Measurements from ENCODE around the gene REEP2.

Gene REEP2

DNA sequence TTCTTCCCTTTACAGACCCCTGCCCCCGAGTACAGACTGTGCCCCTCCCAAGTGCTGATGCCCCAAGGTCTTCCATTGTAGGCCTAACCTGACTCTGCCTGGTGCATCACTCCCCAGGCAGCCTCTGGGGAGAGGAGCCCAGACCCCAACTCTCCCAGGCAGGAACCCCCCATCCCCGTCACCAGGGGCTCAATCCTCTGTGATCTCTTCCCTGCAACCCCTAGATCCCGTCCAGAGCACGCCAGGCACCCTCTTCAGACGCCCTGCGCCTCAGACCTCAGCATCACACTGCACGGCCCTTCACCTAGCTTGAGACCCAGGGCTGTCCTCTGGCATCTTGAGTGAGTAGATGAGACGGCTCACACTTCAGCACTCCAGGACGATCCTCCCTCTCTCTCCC lies 20.0 kb downstream of the REEP2 start:
- H3K27ac ChIP-seq (ENCODE audit: low read depth in 2 of 2, low read length in 2 of 2) = peak overlapping the region in 1 of 2 donors; percentile 32
- peaks cover 10 to 16% of the 10 kb centered on the region in 2 donors for H3K4me1 ChIP-seq (ENCODE audit: control insufficient read depth in 2 of 2, insufficient read depth in 2 of 2, low read length in 2 of 2)
- no peaks in the 10 kb centered on the region for H3K36me3 ChIP-seq (ENCODE audit: control insufficient read depth in 2 of 2, insufficient read depth in 2 of 2, low read length in 2 of 2)
- no peak overlapping the region for H3K4me3 ChIP-seq (ENCODE audit: low read length in 2 of 2)
- H3K9me3 ChIP-seq (ENCODE audit: control insufficient read depth in 2 of 2, low read length in 2 of 2) = no peaks in the 10 kb centered on the region
- no peak overlapping the region for H3K9ac ChIP-seq (ENCODE audit: low read depth in 1 of 2, low read length in 2 of 2)
- H3K27me3 ChIP-seq (ENCODE audit: control insufficient read depth in 2 of 2, insufficient read depth in 2 of 2, low read length in 2 of 2) = no peaks in the 10 kb centered on the region

DNA sequence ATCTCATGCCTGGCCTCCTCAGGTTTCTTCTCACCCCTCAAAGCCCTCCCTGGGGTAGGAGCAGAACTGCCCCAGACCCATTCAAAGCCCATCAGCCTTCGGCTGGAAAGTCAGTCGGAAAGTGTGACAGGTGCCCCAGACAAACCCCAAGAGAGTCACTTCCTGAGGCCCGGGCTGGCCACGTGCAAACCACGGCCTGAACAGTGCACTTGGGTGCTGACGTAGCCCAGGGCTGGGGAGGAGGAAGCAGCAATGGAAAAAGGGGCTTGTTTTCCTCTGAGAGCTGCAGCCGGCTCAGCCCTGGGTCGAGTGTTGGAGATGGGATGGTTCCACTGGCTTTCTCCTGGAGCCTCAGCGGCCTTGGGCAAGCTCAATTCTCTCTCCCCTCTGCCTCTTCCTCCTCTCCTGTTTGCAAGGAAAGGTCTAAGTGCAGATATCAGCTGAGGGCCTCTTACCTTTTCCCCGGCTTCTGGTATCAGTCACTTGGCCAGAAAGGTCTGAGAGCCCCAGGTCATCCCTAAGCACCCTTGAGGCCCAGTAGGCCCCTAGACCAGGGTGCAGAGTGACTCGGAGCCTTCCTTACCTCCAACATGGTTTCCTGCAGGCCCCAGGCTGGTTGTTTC lies 20.6 kb downstream of the REEP2 start:
- Histone ChIP-seq H3K27me3 (ENCODE audit: control insufficient read depth in 2 of 2, insufficient read depth in 2 of 2, low read length in 2 of 2) (no peaks in the 10 kb centered on the region), H3K36me3 (ENCODE audit: control insufficient read depth in 2 of 2, insufficient read depth in 2 of 2, low read length in 2 of 2) (no peaks in the 10 kb centered on the region), H3K4me3 (ENCODE audit: low read length in 2 of 2) (no peak overlapping the region), H3K27ac (ENCODE audit: low read depth in 2 of 2, low read length in 2 of 2) (peak overlapping the region in 1 of 2 donors; percentile 50), H3K9me3 (ENCODE audit: control insufficient read depth in 2 of 2, low read length in 2 of 2) (no peaks in the 10 kb centered on the region), H3K4me1 (ENCODE audit: control insufficient read depth in 2 of 2, insufficient read depth in 2 of 2, low read length in 2 of 2) (peaks cover 10 to 20% of the 10 kb centered on the region in 2 donors), H3K9ac (ENCODE audit: low read depth in 1 of 2, low read length in 2 of 2) (no peak overlapping the region)

DNA sequence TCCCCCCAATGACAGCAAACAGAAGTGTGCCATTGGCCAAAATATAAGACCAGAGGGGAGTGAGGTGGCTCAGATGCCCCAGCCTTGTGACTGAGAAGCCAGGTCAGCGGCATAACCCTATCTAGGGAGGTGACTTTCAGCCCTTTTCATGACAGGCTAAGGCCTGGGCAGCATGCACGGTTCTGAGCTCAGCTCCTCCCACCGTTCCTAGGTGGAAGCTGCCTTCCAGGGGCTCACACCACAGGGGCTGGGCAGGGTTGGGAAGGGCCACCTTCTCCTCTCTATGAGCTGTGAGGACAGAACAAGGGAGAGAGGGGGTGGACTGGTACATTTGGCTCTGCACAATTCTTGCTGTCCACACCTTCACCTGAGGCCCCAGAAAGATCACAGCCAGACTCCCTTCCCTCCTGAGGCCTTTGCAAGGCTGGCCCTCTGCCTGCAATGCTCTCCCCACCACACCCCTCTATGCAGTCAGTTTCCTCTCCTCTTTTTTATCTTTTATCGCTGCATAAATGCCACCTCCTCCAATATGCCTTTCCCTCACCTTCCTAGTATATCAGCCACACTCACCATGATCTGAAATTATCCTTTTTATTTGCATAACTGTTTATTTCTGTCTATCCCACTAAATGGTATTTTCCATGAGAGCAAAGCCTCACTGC lies 21.3 kb downstream of the REEP2 start:
- no peak overlapping the region for H3K9ac ChIP-seq (ENCODE audit: low read depth in 1 of 2, low read length in 2 of 2)

DNA sequence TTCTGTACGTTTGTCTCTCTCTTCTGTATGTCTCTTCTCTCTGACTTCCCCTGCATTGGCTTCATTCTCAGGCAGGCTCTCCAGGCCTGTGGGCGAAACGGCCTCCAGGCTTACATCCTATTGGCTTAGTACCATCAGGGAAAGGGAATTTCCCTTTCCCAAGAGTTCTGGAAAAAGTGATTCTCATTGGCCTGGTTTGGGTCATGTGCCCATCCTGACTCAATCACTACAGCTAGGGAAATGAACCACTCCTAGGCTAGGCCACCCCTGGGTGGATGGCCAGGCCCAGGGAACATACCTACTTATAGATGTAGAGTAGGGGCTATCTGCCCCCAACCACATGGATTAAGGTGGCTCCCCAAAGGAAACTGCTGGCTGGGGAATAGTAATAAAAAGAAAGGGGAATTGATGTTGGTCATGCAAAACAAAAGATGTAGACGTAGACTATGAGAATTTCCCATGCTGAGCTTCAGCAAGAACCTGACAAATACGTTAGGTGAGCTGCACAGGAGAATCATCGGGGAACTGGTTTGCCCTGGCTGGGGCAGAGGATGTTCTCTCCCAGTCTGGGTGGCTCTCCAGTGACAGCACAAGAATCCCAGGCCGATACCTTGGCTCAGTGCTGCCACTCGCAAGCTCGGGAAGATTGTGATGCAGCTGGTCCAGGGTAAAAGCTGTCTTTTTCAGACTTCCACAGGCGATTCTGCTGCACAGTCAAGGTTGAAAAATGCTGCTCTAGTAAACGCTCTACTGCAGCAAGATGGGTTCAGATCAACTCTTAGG lies 22.7 kb downstream of the REEP2 start:
- Histone ChIP-seq H3K36me3 (ENCODE audit: control insufficient read depth in 2 of 2, insufficient read depth in 2 of 2, low read length in 2 of 2) (no peaks in the 10 kb centered on the region), H3K4me3 (ENCODE audit: low read length in 2 of 2) (no peak overlapping the region), H3K4me1 (ENCODE audit: control insufficient read depth in 2 of 2, insufficient read depth in 2 of 2, low read length in 2 of 2) (peaks cover 19 to 30% of the 10 kb centered on the region in 2 donors), H3K27ac (ENCODE audit: low read depth in 2 of 2, low read length in 2 of 2) (no peak overlapping the region), H3K9me3 (ENCODE audit: control insufficient read depth in 2 of 2, low read length in 2 of 2) (no peaks in the 10 kb centered on the region), H3K9ac (ENCODE audit: low read depth in 1 of 2, low read length in 2 of 2) (no peak overlapping the region), H3K27me3 (ENCODE audit: control insufficient read depth in 2 of 2, insufficient read depth in 2 of 2, low read length in 2 of 2) (no peaks in the 10 kb centered on the region)

More for the DNA sequence above, 21.3 kb downstream of the REEP2 start:
- no peaks in the 10 kb centered on the region for H3K27me3 ChIP-seq (ENCODE audit: control insufficient read depth in 2 of 2, insufficient read depth in 2 of 2, low read length in 2 of 2)
- H3K27ac ChIP-seq (ENCODE audit: low read depth in 2 of 2, low read length in 2 of 2) = peak overlapping the region in 1 of 2 donors; percentile 50
- no peaks in the 10 kb centered on the region for H3K9me3 ChIP-seq (ENCODE audit: control insufficient read depth in 2 of 2, low read length in 2 of 2)
- no peak overlapping the region for H3K4me3 ChIP-seq (ENCODE audit: low read length in 2 of 2)
- H3K36me3 ChIP-seq (ENCODE audit: control insufficient read depth in 2 of 2, insufficient read depth in 2 of 2, low read length in 2 of 2) = no peaks in the 10 kb centered on the region
- peaks cover 10 to 20% of the 10 kb centered on the region in 2 donors for H3K4me1 ChIP-seq (ENCODE audit: control insufficient read depth in 2 of 2, insufficient read depth in 2 of 2, low read length in 2 of 2)

DNA sequence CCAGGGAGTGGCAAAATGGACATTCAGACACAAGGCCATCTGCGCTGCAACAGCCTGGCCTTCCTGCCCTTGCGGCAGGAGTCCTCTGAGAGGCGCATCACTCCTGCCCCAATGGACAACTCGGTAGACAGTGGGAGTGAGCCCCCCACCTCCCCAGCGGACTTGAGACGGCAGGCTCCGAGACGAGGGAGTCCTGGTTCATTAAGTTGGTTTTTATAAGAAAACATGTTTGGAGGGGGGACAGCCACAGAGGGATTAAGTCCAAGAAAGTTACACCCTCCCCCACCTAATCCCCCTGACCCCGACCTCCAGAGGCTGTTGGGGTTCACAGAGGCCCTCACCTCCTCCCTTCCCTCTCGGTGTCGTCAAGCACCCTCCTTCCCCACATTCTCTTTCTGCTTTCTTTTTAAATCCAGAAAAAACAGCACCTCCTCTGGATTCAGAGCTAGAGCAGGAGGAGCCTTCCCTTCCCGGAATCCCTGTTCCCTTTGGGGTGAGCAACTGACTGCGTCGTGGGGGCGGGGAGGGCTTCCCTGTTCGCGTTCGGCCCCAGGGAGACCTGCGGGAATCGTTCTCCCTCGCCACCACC lies 24.7 kb downstream of the REEP2 start:
- Histone ChIP-seq H3K9ac (ENCODE audit: low read depth in 1 of 2, low read length in 2 of 2) (peak overlapping the region; percentile 87 to 95), H3K36me3 (ENCODE audit: control insufficient read depth in 2 of 2, insufficient read depth in 2 of 2, low read length in 2 of 2) (peaks cover 3 to 4% of the 10 kb centered on the region in 2 donors), H3K9me3 (ENCODE audit: control insufficient read depth in 2 of 2, low read length in 2 of 2) (no peaks in the 10 kb centered on the region), H3K4me3 (ENCODE audit: low read length in 2 of 2) (peak overlapping the region; percentile 76 to 90), H3K27ac (ENCODE audit: low read depth in 2 of 2, low read length in 2 of 2) (peak overlapping the region; percentile 95 to 100), H3K4me1 (ENCODE audit: control insufficient read depth in 2 of 2, insufficient read depth in 2 of 2, low read length in 2 of 2) (peaks cover 30 to 33% of the 10 kb centered on the region in 2 donors), H3K27me3 (ENCODE audit: control insufficient read depth in 2 of 2, insufficient read depth in 2 of 2, low read length in 2 of 2) (no peaks in the 10 kb centered on the region)

DNA sequence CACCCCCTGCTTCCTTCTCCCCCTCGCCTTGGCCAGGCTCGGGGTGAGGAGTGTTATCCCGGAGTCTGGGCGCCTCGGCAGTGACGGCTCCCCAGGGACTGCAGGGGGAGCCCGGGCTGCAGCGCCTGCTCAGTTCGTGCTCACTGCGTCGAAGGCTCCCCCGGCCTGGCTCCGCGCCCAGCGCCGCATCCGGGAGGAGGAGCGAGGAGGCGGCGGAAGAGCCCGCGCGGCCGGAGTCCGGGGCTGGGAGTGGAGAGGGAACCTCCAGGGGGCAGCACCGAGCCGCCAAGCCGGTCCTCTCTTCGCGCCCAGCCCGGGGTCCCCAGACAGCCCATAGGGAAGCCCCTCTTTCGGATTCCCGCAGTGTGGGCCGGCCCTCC lies 25.1 kb downstream of the REEP2 start:
- H3K9me3 ChIP-seq (ENCODE audit: control insufficient read depth in 2 of 2, low read length in 2 of 2) = no peaks in the 10 kb centered on the region
- H3K4me1 ChIP-seq (ENCODE audit: control insufficient read depth in 2 of 2, insufficient read depth in 2 of 2, low read length in 2 of 2) = peaks cover 28 to 30% of the 10 kb centered on the region in 2 donors

DNA sequence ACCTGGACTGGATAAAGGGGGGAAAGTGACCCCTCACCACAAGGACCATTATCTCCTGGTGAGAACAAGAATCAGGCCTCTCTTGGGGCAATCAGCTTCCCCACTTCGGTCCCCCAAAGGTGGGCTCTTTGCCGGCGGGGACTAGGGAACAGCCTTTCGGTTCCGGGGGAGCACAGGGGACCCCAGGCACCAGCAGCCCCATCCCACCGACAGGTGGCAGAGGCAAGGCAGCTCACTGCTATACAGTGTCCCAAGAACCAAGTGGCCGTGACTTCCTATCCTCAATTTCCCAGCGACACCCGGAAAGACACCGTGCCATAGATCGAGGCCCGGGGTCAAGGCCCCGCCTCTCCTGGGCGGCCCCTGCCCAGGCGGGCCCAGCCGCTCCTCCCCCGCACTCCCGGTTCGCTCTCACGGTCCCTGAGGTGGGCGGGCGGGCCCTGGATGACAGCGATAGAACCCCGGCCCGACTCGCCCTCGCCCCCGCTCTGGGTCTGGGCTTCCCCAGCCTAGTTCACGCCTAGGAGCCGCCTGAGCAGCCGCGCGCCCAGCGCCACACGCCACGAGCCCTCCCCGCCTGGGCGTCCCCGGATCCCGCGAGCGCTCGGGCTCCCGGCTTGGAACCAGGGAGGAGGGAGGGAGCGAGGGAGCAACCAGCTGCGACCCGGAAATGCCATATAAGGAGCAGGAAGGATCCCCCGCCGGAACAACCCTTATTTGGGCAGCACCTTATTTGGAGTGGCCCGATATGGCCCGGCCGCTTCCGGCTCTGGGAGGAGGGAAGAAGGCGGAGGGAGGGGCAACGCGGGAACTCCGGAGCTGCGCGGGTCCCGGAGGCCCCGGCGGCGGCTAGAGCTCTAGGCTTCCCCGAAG lies 25.8 kb downstream of the REEP2 start:
- H3K4me3 ChIP-seq (ENCODE audit: low read length in 2 of 2) = peak overlapping the region; percentile 76 to 90
- peaks cover 3 to 4% of the 10 kb centered on the region in 2 donors for H3K36me3 ChIP-seq (ENCODE audit: control insufficient read depth in 2 of 2, insufficient read depth in 2 of 2, low read length in 2 of 2)
- peak overlapping the region; percentile 95 to 100 for H3K27ac ChIP-seq (ENCODE audit: low read depth in 2 of 2, low read length in 2 of 2)
- no peaks in the 10 kb centered on the region for H3K9me3 ChIP-seq (ENCODE audit: control insufficient read depth in 2 of 2, low read length in 2 of 2)
- H3K27me3 ChIP-seq (ENCODE audit: control insufficient read depth in 2 of 2, insufficient read depth in 2 of 2, low read length in 2 of 2) = no peaks in the 10 kb centered on the region
- H3K9ac ChIP-seq (ENCODE audit: low read depth in 1 of 2, low read length in 2 of 2) = peak overlapping the region; percentile 87 to 93
- peaks cover 23 to 27% of the 10 kb centered on the region in 2 donors for H3K4me1 ChIP-seq (ENCODE audit: control insufficient read depth in 2 of 2, insufficient read depth in 2 of 2, low read length in 2 of 2)

More for the DNA sequence above, 25.1 kb downstream of the REEP2 start:
- H3K9ac ChIP-seq (ENCODE audit: low read depth in 1 of 2, low read length in 2 of 2) = peak overlapping the region; percentile 87 to 95
- peak overlapping the region; percentile 95 to 100 for H3K27ac ChIP-seq (ENCODE audit: low read depth in 2 of 2, low read length in 2 of 2)
- peak overlapping the region; percentile 76 to 90 for H3K4me3 ChIP-seq (ENCODE audit: low read length in 2 of 2)
- peaks cover 3 to 4% of the 10 kb centered on the region in 2 donors for H3K36me3 ChIP-seq (ENCODE audit: control insufficient read depth in 2 of 2, insufficient read depth in 2 of 2, low read length in 2 of 2)
- H3K27me3 ChIP-seq (ENCODE audit: control insufficient read depth in 2 of 2, insufficient read depth in 2 of 2, low read length in 2 of 2) = no peaks in the 10 kb centered on the region

DNA sequence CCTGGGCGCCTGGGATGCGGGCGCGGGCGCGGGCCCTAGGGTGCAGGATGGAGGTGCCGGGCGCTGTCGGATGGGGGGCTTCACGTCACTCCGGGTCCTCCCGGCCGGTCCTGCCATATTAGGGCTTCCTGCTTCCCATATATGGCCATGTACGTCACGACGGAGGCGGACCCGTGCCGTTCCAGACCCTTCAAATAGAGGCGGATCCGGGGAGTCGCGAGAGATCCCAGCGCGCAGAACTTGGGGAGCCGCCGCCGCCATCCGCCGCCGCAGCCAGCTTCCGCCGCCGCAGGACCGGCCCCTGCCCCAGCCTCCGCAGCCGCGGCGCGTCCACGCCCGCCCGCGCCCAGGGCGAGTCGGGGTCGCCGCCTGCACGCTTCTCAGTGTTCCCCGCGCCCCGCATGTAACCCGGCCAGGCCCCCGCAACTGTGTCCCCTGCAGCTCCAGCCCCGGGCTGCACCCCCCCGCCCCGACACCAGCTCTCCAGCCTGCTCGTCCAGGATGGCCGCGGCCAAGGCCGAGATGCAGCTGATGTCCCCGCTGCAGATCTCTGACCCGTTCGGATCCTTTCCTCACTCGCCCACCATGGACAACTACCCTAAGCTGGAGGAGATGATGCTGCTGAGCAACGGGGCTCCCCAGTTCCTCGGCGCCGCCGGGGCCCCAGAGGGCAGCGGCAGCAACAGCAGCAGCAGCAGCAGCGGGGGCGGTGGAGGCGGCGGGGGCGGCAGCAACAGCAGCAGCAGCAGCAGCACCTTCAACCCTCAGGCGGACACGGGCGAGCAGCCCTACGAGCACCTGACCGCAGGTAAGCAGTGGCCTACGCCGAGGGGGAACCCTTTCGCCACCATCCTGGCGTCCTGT lies 26.6 kb downstream of the REEP2 start, which contains the start of gene EGR1:
TSS of gene EGR1 (plus strand) at position 219 of the 864 bp plus-strand sequence. CDS start at position 502, 283 bp downstream.
- peaks cover 3 to 4% of the 10 kb centered on the region in 2 donors for H3K36me3 ChIP-seq (ENCODE audit: control insufficient read depth in 2 of 2, insufficient read depth in 2 of 2, low read length in 2 of 2)
- H3K27me3 ChIP-seq (ENCODE audit: control insufficient read depth in 2 of 2, insufficient read depth in 2 of 2, low read length in 2 of 2) = no peaks in the 10 kb centered on the region
- H3K9ac ChIP-seq (ENCODE audit: low read depth in 1 of 2, low read length in 2 of 2) = peak within 1 kb of the TSS; percentile 87 to 93
- no peaks in the 10 kb centered on the region for H3K9me3 ChIP-seq (ENCODE audit: control insufficient read depth in 2 of 2, low read length in 2 of 2)
- peak within 1 kb of the TSS; percentile 76 to 90 for H3K4me3 ChIP-seq (ENCODE audit: low read length in 2 of 2)
- H3K4me1 ChIP-seq (ENCODE audit: control insufficient read depth in 2 of 2, insufficient read depth in 2 of 2, low read length in 2 of 2) = peaks cover 22 to 27% of the 10 kb centered on the region in 2 donors
- H3K27ac ChIP-seq (ENCODE audit: low read depth in 2 of 2, low read length in 2 of 2) = peak within 1 kb of the TSS; percentile 95 to 100

Measured in mucosa of rectum (tissue), 2 donors.